NOMO-1 (cell line): Measurements from ENCODE around the gene MYCBP2.

ENCODE experiments used
- DNase-seq, 2 experiments: peaks; one replicate each; lab custom pipeline; 2025; ENCODE audit not compliant: unreplicated experiment in 2 of 2; lab: John Stamatoyannopoulos, UW

Gene MYCBP2

DNA sequence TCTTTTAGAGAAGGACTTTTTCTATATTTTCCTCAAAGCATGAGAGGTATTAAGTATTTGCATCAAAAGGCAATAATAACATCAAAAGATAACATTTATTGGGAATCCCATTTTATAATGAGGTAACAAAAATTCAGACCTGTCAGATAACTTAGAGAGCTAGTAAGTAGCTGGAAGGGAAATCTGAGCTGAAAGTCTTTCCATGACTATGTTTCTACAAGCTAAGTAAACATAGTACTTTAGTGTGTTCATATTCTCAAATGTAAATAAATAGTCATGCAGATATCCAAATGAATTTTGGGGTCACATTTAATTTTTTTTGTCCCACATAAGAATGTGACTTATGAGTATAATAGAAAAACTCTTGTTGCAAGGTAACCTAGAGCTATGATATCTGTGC is 212.6 kb downstream of the MYCBP2 start:
- no peak for DNase-seq

DNA sequence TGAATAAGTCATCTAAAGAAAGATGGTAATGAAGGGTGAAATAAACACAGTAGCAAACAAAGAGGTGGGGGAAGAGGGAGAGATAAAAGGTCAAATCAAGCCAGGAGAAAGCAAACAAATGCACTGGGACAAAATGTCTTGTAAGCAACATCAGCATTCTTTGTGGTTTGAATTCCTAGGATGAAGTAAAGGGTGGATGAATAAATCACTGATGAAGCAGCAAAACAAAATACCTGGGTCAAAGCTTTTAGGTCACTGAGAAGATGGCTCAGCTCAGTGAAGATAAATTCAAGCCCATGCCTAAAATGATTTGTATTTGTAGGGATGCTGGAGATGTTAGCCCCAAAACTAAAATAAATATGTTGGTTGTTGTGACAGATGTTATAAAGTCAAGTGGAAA is 213.4 kb downstream of the MYCBP2 start:
- no peak for DNase-seq

DNA sequence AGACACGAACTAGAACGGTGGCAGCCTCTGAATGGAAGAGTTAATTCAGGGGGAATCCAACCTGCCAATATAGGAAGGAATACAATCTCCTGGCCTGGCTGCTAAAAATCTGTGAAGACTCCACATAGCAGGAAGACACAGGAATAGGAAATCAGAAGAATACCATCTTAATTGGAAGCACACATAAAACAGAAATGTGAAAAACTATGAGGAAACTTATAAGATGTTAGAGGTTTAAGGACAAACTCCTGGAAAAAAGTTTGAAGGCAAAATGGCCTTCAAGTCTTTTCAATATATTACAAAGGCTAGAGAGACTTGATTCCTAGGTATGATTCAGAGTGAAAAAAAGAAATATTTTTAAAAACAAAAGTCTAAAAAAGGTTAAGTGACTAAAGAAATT is 221.8 kb downstream of the MYCBP2 start:
- no peak for DNase-seq

DNA sequence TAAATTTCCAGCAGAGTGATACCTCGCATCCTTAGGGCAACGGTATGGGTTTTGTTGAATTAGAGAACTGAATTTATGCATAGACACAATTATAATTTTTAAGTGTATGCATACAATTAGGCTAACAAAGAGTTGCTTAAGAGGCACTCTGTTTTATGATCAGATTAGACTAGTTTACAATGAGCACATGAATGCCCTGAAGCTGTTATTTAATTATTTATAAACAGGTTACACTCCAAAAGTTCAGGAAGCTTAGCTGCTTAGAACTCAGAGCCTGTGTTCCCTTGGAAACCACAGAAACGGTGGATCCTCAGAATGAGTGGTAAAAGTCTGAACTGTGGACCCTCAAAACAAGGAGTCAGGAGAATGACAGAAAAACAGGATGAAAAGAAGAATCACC is 227.5 kb downstream of the MYCBP2 start:
- DNase-seq = no peak

DNA sequence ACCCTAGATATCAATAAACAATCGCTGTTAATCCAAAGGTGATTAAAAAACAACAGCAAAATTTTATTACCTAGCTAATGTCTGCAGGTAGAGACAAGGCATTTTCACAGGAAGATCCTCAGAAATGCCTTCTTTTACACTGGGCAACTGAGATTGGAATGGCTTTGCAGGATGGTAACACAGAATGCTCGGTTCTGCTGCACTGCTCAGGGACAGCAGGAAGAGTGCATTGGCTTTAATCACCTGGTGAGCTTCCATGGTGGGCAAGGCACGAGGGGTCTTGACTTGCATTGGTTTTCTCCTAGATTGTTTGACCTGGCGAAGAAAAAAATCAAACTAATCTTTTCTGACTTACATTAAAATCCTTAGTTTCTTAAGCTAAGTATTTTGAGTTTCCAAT is 231.6 kb downstream of the MYCBP2 start:
- no peak for DNase-seq

DNA sequence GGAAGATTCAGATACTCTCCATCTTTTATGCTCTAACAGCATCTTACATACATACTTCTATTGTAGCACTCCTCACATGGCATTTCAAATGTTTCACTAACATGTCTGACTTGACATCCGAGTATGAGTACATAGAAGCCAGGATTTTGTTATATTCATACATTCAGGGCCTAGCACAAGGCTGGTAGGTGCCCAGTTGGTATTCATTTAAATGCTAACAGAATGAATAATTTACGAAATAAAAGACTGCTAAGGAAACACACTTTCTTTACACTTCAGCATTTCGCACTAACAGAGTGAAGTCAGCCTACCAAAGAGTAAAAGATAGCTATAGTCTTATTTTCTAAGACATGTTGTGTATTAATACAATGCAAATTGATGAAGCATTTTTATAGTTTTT is 232.1 kb downstream of the MYCBP2 start:
- no peak for DNase-seq

DNA sequence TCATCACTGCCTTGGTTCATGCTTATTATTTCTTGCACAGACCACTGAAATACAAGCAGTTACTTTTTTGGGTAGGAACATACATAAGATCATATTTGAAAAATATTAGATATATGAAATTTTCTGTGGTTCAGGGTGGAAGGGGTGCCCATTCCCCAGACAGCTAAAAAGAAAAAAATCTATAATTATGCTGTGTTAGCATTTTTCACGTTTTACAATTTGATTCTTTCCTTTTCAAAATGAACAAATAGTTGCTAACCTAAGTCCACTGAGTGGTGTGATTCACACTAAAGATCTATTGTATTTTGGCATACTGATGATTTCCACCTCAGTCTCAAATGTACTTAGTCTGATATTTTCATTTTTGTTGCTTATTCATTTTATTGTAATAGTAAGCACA is 233.2 kb downstream of the MYCBP2 start:
- DNase-seq = no peak

DNA sequence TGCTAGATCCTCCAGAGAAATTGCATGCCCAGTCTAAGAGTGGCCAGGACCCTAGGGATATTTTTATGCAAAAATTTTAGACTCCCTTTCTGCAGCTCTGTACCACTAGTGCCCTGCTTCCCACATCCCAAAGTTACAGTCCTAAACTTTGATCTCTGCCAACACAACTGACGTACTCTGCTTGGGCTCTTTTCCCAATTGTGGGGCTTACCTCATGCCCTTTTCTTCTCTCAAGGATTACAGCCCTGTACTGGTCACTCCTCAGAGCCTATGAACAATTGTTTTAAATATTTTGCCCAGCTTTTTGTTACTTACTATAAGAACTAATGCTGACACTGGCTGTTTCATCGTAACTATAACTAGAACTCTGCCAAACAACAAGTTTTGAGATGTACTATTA is 242.1 kb downstream of the MYCBP2 start:
- DNase-seq = no peak

DNA sequence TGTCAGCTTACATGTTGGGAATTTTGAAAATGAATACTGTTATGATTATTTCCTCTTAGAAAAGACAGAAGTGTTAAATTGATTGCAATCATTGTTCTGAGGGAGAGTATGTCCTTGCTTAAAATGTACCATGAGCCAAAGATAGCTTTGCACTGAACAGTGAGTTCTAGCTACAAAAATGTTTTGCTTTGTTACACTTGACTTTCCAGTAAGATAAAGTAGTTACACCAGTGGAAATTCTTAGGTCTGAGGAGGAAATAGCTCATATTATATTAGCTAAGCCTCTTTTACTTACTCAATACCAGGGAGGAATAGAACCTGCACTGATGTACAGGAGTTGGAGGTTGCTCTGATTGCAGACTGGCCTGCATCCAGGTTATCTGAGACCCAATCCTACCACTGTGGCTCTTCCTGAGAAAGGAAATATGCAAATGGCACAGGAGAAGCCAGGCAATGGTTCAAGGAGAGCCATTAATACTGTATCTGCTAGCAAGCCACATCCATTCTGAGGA is 246.9 kb downstream of the MYCBP2 start:
- no peak for DNase-seq

DNA sequence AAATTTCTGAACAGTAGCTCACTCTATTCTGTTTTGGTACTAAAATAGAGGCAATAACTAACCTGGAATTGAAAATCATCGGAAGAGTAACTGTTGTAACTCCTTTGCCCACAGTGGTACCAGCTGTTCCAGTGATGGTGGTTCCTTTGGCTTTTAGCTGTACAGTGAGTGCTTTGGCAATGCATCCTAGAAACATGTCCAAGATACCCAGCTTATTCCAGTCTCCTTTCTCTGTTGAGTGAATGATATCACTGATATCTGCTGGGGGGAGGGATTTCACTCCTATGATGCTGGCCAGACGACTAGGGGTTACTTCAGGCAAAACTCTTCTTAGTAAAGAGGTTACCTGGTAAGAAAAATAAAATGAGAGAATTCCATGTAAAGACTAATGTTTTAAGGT is 259.4 kb downstream of the MYCBP2 start:
- no peak for DNase-seq

DNA sequence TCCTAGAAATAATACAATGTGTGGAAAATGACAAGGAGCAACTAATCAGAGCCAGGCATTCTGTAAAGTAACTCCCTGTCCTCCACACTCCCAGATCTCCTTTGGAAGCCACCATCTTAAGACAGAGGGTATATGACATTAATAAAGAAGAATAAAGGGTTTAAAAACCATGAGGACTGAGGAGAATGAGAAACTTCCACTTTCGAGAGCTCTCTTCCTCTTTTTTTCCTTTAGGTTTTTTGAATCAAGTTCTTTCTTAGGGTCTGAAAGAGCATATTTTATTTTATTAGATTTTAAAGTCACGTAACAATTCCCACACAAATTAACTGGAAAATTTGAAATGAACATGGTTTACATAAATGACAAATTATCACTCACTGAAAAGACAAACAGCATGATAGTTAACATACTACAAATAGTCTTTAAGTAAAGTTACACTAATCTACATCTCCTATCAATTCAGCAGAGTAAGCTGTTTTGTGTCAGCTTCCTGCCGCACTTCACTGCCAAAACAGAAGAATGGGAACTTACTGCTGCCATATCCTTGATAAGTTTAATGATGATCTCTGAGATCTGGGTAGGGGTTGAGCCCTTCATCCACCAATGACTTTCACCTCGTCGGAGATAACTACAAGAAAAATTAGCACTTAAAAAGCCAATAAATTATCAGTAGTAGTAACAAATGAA is 261.3 kb downstream of the MYCBP2 start:
- peak; percentile 19 to 72 for DNase-seq

DNA sequence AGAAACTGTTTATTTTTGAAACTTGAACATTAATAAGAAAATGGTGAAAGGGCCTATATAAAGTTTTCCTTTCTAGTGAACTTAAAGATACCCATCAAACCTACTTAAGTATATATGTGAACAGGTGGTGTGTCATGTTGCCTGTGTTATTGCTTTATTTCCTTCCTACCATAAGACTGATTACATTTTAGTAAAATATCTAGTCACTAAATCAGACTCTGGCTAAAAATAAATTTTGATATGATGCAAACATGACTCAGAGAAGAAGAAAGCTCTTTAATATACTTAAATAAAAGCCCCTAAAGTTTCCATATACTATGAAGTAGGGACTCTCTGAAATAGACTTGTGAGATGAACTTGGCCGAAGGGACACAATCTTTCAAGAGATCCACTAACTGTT is 264.8 kb downstream of the MYCBP2 start:
- DNase-seq = no peak

DNA sequence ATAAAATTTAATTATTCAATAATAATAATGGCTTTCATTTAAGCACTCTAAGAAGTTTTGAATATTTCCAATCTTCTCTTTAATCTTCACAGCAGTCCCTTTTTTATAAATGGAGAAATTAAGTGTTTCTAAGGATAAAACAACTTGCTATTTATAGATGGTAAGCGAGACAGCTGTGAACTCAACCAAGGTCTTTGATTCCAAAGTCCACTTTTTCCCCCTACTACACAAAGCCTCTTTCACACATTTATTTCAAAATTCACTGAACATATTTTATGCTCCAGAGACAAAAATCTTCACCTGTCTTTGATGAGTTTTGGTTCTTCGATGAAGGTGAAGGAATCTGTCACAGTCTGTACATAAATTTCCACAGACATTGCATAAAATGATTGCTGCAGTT is 265.5 kb downstream of the MYCBP2 start:
- DNase-seq = no peak

DNA sequence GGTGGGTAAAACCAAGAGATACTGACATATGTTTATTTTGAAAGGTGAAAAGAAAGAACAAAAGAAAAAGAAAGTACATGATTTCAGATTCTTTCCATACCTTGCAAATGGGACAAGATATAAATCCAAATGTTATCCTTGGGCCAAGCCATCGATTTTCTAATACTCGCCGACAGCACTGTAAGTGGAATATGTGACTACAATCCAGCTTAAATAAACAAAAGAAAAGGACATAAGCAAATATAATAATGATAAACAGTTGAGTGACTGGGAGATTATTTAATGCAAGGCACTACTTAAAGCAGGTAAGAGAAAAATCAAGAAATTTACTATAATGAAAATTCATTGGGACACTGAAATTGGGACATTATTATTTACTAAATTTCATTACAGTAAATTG is 270.0 kb downstream of the MYCBP2 start:
- DNase-seq = no peak

DNA sequence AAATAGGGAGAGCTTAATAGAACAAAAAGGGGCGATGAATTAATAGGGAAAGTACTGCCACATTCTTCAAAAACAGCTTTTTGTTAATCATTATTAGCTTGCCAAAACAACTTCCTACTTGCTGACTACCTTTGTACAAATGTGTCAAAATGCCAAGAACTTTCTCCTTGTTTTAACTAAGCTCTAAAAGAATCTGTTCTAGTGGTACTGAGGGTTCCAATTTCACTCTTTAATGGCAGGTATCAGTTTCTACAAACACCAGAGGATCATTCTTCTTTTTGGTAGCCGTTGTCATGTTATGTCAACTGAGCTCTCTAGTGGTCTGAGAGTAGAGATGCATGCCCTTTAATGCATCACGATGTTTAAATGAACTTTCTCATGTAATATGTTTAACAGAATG is 270.5 kb downstream of the MYCBP2 start:
- DNase-seq = no peak

DNA sequence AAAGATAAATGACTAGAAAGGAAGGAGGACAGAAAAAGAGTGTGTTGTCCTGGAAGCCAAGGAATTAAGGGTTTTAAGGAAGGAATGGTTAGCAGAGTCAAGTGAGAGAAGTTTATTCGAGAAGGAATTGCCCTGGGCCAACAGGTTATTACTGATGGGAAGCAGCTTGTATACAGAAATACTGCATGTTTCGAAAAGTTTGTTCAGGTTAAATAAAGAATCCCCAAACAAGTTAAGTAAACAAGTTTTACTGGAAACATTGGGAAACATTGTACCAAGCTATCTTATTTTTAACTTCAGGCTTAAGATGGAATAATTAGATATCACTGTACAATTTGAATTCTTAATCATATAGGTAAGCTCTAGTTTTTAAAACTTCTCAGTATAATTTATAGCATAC is 271.7 kb downstream of the MYCBP2 start:
- no peak for DNase-seq

DNA sequence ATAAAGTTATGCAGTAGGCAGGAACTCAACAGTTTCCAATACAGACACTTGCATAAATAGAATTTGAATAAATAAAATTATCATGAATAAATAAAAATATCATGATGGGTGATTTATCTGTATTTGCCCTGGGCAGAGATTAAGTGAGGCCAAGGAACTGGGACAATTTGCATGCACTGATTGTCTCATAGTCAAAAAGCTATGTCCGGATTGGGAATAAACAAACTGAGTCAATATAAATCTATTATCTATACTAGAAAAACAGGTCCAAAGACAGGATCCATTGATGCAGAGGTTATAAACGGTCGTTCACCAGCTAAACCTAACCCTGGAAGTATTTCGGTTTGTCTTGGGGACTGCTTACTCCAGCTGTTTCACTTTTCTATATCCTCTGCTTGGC is 273.7 kb downstream of the MYCBP2 start:
- no peak for DNase-seq

DNA sequence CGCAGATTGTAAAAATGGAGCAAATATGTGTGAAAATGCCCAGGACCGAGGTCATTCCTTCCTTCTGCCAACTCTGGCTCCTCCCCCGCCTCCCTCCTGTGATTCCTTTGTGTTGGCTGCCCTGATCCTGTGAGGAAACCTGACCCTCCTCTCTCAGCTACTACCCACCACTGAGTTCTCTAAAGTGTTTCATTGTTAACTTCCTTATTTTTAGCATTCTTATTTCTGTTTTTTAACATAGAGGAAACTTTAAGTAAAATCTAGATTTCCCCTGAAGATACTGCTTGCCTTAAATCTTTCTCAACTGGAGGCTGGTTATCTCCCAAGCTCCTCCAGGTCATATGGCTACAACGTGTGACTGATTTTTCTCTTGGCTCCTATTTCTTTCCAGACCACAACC is 278.2 kb downstream of the MYCBP2 start:
- DNase-seq = peak in 1 of 2 experiments; percentile 46

DNA sequence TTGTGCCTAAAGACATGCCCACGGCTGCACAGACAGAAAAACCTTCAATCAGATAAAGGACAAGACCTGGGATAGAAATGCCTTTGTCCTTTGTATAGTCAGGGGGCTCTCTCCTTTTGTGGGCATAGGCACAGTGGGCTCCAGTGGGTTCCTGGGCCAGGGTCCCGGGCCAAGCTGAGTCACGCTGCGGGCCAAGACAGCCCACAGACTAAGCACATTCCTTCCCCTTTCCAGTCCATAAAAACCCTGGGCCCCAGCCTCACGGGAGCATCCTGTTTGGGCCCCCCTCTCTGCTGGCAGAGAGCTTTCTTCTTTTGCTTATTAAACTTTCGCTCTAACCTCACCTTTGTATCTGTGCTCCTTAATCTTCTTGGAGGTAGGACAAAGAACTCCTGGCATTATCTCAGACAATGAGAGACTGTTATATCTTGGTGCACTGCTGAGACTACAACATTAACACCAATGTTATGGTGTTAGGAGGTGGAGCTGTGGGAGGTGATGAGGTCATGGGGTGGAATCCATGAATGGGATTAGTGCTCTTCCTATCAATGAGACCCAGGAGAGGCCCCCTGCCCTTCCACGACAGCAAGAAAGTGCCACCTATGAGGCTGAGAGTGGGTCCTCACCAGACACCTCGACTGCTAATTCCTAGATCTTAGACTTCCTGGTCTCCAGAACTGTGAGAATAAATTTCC is 279.1 kb downstream of the MYCBP2 start:
- DNase-seq = no peak

DNA sequence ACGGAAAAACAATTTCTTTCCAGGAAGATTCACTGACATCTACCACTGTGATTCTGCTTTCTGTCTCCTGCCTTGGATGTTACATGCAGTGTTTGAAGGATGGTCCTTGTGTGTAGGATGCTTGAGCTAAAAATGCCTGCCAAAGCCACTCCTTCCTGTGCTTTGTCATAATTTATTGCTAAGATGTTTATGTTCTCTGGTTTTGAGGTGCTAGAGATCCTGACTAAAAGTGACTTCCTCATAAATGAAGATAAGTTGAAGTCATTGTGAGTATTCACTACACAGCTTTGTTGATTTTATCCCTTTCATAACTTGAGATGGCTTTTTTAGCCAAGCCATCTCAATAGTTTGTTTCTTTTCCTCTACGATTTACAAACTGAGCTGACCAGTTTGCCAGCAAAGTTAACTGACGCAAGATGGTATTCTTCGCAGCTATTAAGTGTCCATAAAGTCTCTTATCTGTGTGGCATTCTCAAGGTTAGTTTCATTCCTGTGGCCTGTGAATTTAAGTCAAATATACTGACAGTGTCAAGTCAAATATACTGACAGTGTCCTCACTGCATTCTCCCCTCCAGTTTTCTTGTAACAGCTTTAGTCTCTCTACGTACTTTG is 284.2 kb downstream of the MYCBP2 start:
- peak in 1 of 2 experiments; percentile 58 for DNase-seq

DNA sequence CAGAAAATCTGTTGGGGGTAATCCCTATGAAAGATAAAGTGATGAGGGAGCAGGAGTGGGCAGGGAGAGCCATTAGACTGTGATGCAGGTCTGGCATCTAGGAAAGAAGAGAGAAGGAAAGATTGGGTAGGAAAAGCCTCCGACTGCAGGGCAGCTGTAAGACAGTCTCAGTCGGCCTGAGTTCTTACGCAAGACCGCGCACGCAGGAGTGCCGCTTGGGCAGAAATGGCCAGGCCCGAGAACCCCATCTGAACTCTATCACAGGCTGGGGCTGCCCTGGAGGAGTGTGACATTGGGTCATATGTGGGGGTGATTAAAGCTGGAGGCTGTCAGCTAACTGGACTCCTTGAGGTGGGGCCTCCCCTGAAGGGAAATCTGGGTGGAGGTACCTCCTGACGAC is 286.1 kb downstream of the MYCBP2 start:
- DNase-seq = no peak

DNA sequence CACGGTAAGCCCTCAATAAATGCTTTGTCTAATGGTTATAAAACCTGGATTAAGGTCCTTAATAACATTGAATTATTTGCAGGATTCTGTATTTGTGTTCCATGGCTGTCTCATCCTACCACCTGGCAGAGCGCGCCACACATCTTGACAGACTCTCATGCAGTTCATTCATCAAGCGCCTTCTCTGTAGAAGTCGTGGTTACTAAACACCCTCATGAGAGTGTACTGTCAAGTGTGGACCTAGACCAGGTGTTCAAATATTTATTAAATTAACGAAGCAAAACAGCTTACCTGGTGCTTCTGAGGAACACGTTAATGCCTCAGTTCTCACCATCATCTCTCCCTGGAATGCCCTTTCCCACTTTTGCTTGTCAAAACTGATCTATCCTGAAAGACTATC is 286.8 kb downstream of the MYCBP2 start:
- DNase-seq = no peak
